NOMO-1 treated with DMSO at 0.1 percent for 48 hours (cell line): Measurements from ENCODE around the gene BZW2.

ENCODE experiments used
- DNase-seq: peaks from one replicate; lab custom pipeline; 2025; ENCODE audit not compliant: unreplicated experiment; lab: John Stamatoyannopoulos, UW

The BZW2 gene

DNA sequence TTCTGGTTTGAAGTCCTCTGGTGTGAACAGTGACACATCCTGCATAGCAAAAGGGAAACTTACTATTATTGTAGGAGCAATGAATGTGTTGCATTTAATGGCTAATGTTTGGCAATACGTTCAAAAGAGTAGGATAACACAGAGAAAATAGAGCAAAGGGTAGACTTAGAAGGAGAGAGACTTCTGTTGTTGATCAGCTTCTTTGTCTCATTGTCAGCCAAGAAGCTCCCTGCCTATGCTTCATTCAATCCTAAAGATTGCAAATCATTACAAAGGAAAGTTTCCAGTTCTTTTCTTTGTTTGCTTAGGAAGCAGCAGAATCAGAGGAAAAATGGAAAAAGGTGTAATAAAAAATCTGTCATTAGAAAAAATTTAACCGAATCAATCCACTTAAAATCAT lies 99.7 kb downstream of the BZW2 start:
- no peak for DNase-seq

GRCh38 chr7:16747102-16747501 lies 101.1 kb downstream of the BZW2 start:
- no peak for DNase-seq

- peak; percentile 74 for DNase-seq
Measured at GRCh38 chr7:16753102-16753931, 107.3 kb downstream of the BZW2 start, which contains the start of gene TSPAN13. TSS of gene TSPAN13 (plus strand) at chr7:16753755. CDS start at chr7:16753968, 213 bp downstream.

DNA sequence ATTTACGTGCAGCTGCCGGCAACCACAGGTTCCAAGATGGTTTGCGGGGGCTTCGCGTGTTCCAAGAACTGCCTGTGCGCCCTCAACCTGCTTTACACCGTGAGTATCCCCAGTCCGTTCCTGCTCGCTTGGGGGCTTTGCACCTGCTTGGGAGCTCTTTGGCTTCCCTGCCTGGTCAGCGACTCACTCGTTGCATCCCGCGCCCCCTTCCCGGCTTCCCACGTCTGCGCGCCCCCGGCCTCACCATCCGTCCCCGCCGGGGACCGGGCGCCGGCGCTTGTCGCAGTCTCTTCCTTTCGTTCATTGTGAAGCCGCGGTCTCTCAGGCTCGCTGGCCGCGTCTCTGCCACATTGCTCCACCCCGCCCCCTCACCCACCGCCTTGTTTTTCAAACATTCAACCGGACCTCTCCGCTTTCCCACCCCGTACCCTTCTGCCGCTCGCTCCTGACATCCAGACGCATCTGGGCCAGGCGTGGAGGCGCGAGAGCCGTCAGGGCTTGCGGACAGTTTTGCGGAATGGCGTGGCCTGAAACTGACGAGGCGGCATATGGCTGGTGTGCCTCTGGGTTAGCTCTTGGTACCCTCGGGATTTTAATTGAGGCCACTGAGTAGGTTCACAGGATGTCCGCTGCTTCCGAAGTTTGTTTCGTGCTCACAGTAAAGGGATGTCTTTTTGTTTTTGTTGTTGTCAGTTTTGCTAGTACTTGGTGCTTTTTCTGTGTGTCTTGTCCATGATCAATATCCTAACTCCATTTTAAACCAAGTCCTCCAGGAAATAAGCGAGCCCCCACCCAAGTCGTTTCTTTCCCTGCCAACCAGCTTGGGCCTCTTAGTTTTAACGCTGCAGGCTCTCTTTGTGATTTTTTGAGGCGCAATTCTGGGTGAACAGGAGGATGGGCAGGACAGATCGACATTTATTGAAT lies 108.2 kb downstream of the BZW2 start:
- no peak for DNase-seq

DNA sequence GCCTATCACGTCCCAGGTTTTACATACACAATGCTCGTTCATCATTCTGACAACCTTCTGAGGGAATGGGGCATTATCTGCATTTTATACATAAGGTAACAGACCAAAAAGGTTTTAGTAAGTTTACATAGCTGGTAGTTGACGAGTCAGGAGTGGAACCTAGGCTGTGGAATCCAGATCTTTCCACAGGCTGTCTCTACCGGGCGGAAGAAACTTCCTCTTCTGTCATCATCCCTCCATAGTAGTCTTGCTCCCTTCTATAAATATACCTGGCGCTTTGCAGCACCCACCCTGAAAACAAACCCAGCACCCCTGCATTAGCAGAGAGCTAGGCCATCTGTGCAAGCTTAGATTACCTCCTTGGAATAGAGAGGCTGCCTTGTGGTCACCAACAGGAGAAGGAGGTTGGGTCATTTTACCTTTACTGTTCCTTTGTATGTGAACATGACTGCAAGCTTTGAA lies 108.9 kb downstream of the BZW2 start:
- DNase-seq, result no peak

- no peak for DNase-seq
Measured at GRCh38 chr7:16755397-16755796, 109.4 kb downstream of the BZW2 start.
